GM23338 (cell line): ENCODE results near the gene ABHD12. TPM values are rescaled to one million over a fixed set of nuclear protein-coding genes. Genes with fewer than 3 reads are reported as not detected.

ENCODE experiments used
- ATAC-seq: fragments of 200-7000 bp; cut with Tn5 transposase; 3 replicates; pipeline ENCODE4 v1.9.1; 2020
- DNase-seq: peaks from one replicate; pipeline ENCODE4 v3.0.0-alpha.2; 2015; ENCODE audit warnings: low spot score
- H2AFZ ChIP-seq: fragments of 200-600 bp; sonication (generic); 2 replicates; pipeline ENCODE4 v1.8.0; 2016; ENCODE audit warnings: antibody characterized with exemption, mild to moderate bottlenecking, moderate library complexity
- H3F3A ChIP-seq: fragments of 200-600 bp; sonication (generic); replicated peaks from 2 replicates; pipeline ENCODE4 v1.8.0; 2017; ENCODE audit warnings: antibody characterized with exemption, mixed run types, low read depth
- H3K27ac ChIP-seq: fragments of 200-600 bp; sonication (generic); 2 replicates; pipeline ENCODE4 v1.6.1; 2016; ENCODE audit warnings: low read depth
- H3K27me3 ChIP-seq: fragments of 200-600 bp; sonication (generic); 2 replicates; pipeline ENCODE4 v1.8.0; 2016; ENCODE audit warnings: mild to moderate bottlenecking, mixed run types, moderate library complexity; ENCODE audit not compliant: insufficient read depth
- H3K36me3 ChIP-seq: fragments of 200-600 bp; sonication (generic); 2 replicates; pipeline ENCODE4 v1.8.0; 2016; ENCODE audit warnings: mild to moderate bottlenecking; ENCODE audit not compliant: insufficient read depth
- H3K4me1 ChIP-seq: fragments of 200-600 bp; sonication (generic); 2 replicates; pipeline ENCODE4 v1.8.0; 2016; ENCODE audit warnings: mild to moderate bottlenecking, moderate library complexity; ENCODE audit not compliant: insufficient read depth
- H3K4me2 ChIP-seq: fragments of 200-600 bp; sonication (generic); 2 replicates; pipeline ENCODE4 v1.7.1; 2017; ENCODE audit warnings: mixed run types
- H3K4me3 ChIP-seq: fragments of 200-600 bp; sonication (generic); 2 replicates; pipeline ENCODE4 v1.6.1; 2016; ENCODE audit warnings: mixed run types
- H3K79me2 ChIP-seq: fragments of 200-600 bp; sonication (generic); replicated peaks from 2 replicates; pipeline ENCODE4 v1.8.0; 2017; ENCODE audit warnings: mild to moderate bottlenecking; ENCODE audit not compliant: insufficient read depth
- H3K9me2 ChIP-seq: fragments of 200-600 bp; sonication (generic); 2 replicates; pipeline ENCODE4 v1.8.0; 2017; ENCODE audit not compliant: insufficient read depth
- H4K20me1 ChIP-seq: fragments of 200-600 bp; sonication (generic); replicated peaks from 2 replicates; pipeline ENCODE4 v1.8.0; 2017; ENCODE audit warnings: mild to moderate bottlenecking; ENCODE audit not compliant: insufficient read depth
- H3K27ac Mint-ChIP-seq: 2 replicates; pipeline ENCODE4 v1.8.0; 2020; ENCODE audit warnings: inconsistent platforms, mild to moderate bottlenecking, moderate library complexity, mixed read lengths
- H3K27me3 Mint-ChIP-seq: 3 replicates; pipeline ENCODE4 v1.8.0; 2022; ENCODE audit warnings: low read depth, mild to moderate bottlenecking, moderate library complexity, mixed read lengths, inconsistent platforms; ENCODE audit not compliant: insufficient read depth, poor library complexity
- H3K36me3 Mint-ChIP-seq: 3 replicates; pipeline ENCODE4 v1.8.0; 2021; ENCODE audit warnings: low read depth, mild to moderate bottlenecking, inconsistent platforms, moderate library complexity, mixed read lengths
- H3K4me1 Mint-ChIP-seq: 3 replicates; pipeline ENCODE4 v1.8.0; 2020; ENCODE audit warnings: mild to moderate bottlenecking, inconsistent platforms, mixed read lengths
- H3K4me3 Mint-ChIP-seq: 3 replicates; pipeline ENCODE4 v1.8.0; 2021; ENCODE audit warnings: moderate library complexity, mild to moderate bottlenecking, inconsistent platforms, mixed read lengths
- H3K9me3 Mint-ChIP-seq: 3 replicates; pipeline ENCODE4 v1.8.0; 2020; ENCODE audit warnings: moderate library complexity, mild to moderate bottlenecking, inconsistent platforms, mixed read lengths
- CREB1 ChIP-seq: fragments of 250-450 bp; sonication (Bioruptor Pico); IDR thresholded peaks from 2 replicates; pipeline ENCODE4 v1.5.0; 2020; ENCODE audit warnings: low read depth, mild to moderate bottlenecking, moderate library complexity
- EZH2 ChIP-seq: fragments of 200-600 bp; sonication (generic); IDR thresholded peaks from one replicate; pipeline ENCODE4 v1.8.0; 2017; ENCODE audit warnings: antibody characterized with exemption, mild to moderate bottlenecking, low read depth; ENCODE audit not compliant: unreplicated experiment
- EZH2phosphoT487 ChIP-seq: fragments of 200-600 bp; sonication (generic); IDR thresholded peaks from one replicate; pipeline ENCODE4 v1.8.1; 2018; ENCODE audit warnings: antibody characterized with exemption; ENCODE audit not compliant: unreplicated experiment
- NANOG ChIP-seq: IDR thresholded peaks from 2 replicates; pipeline ENCODE4 v1.6.1; 2016; ENCODE audit warnings: antibody characterized with exemption, borderline replicate concordance
- POLR2AphosphoS5 ChIP-seq: IDR thresholded peaks from 2 replicates; pipeline ENCODE4 v1.6.1; 2016; ENCODE audit warnings: antibody characterized with exemption, low read depth
- STAT1 ChIP-seq: IDR thresholded peaks from one replicate; pipeline ENCODE4 v1.6.1; 2016; ENCODE audit warnings: antibody characterized with exemption; ENCODE audit not compliant: unreplicated experiment
- ZNF114 ChIP-seq: fragments of 250-450 bp; sonication (Bioruptor Pico); IDR thresholded peaks from 2 replicates; pipeline ENCODE4 v1.5.0; 2020; ENCODE audit warnings: mild to moderate bottlenecking, moderate library complexity
- ZNF331 ChIP-seq: fragments of 250-450 bp; sonication (Bioruptor Pico); IDR thresholded peaks from 2 replicates; pipeline ENCODE4 v1.5.0; 2020; ENCODE audit warnings: low read depth, mild to moderate bottlenecking, moderate library complexity
- ZNF462 ChIP-seq: fragments of 250-450 bp; sonication (Bioruptor Pico); IDR thresholded peaks from 2 replicates; pipeline ENCODE4 v1.5.0; 2020; ENCODE audit warnings: mild to moderate bottlenecking, moderate library complexity
- polyA plus RNA-seq: library from polyadenylated mRNA; unstranded; fragments of >200 nt; fragmentation: Nextera tagmentation; extraction: Ambion mirVana; gene quantifications from 2 replicates; pipeline ENCODE4 v1.2.1, GENCODE V29; 2016
- total RNA-seq: library from RNA; depleted of rRNA; stranded (reverse); fragments of >200 nt; shearing (Covaris generic); gene quantifications from 2 replicates; pipeline ENCODE4 v1.2.3, GENCODE V29; 2014
- TF ChIP-seq, protein P1 (sequence below), 2 experiments: fragments of 200-600 bp in 1 of 2; sonication (generic) in 1 of 2; conservative IDR thresholded peaks; 2 replicates each; pipeline versions ENCODE4 v1.5.1 to v1.6.1; 2016 to 2017; ENCODE audit warnings: antibody characterized with exemption in 2 of 2, low read depth in 2 of 2, mild to moderate bottlenecking in 2 of 2, moderate library complexity in 1 of 2
- TF ChIP-seq, protein P2 (sequence below): IDR thresholded peaks from one replicate; pipeline ENCODE4 v1.6.1; 2018; ENCODE audit warnings: antibody characterized with exemption; ENCODE audit not compliant: unreplicated experiment

Gene ABHD12
- total and polyA plus RNA-seq, 2 experiments from 2014 or later = 40.2 to 57.8 TPM

GRCh38 chr20:25346349-25346748, 44.3 kb downstream of the ABHD12 start (continued):
- TF ChIP-seq, protein P1, sequence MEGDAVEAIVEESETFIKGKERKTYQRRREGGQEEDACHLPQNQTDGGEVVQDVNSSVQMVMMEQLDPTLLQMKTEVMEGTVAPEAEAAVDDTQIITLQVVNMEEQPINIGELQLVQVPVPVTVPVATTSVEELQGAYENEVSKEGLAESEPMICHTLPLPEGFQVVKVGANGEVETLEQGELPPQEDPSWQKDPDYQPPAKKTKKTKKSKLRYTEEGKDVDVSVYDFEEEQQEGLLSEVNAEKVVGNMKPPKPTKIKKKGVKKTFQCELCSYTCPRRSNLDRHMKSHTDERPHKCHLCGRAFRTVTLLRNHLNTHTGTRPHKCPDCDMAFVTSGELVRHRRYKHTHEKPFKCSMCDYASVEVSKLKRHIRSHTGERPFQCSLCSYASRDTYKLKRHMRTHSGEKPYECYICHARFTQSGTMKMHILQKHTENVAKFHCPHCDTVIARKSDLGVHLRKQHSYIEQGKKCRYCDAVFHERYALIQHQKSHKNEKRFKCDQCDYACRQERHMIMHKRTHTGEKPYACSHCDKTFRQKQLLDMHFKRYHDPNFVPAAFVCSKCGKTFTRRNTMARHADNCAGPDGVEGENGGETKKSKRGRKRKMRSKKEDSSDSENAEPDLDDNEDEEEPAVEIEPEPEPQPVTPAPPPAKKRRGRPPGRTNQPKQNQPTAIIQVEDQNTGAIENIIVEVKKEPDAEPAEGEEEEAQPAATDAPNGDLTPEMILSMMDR (conservative IDR thresholded peaks at IDR 0.05; ENCODE audit: low read depth in 2 of 2) = no peak
- TF ChIP-seq ZNF331 (CRISPR knock-in tag) = no peak
- no peak for TF ChIP-seq NANOG
- no peak for TF ChIP-seq STAT1
- TF ChIP-seq CREB1 (CRISPR knock-in tag) = no peak
- no peak for TF ChIP-seq POLR2AphosphoS5
- no peak for TF ChIP-seq EZH2
- TF ChIP-seq ZNF114 = no peak

GRCh38 chr20:25345721-25346120, 44.9 kb downstream of the ABHD12 start:
- Histone ChIP-seq H3F3A (no peaks in the 10 kb centered on the region), H3K4me3 (no peak overlapping the region), H4K20me1 (peaks cover 37% of the 10 kb centered on the region), H3K79me2 (peaks cover 99% of the 10 kb centered on the region), H3K27ac (no peak overlapping the region), H3K9me2 (no peaks in the 10 kb centered on the region), H3K27me3 (no peaks in the 10 kb centered on the region), H2AFZ (no peak overlapping the region), H3K4me1 (peaks cover 7% of the 10 kb centered on the region), H3K4me2 (no peak overlapping the region), H3K36me3 (no peaks in the 10 kb centered on the region)
- TF ChIP-seq CREB1 (CRISPR knock-in tag) = no peak
- no peak for TF ChIP-seq EZH2phosphoT487
- TF ChIP-seq STAT1 = no peak
- no peak for TF ChIP-seq ZNF462 (CRISPR knock-in tag)
- TF ChIP-seq, protein P1 (conservative IDR thresholded peaks at IDR 0.05; ENCODE audit: low read depth in 2 of 2) = no peak
- no peak for TF ChIP-seq POLR2AphosphoS5
- TF ChIP-seq ZNF114 = no peak
- TF ChIP-seq, protein P2, sequence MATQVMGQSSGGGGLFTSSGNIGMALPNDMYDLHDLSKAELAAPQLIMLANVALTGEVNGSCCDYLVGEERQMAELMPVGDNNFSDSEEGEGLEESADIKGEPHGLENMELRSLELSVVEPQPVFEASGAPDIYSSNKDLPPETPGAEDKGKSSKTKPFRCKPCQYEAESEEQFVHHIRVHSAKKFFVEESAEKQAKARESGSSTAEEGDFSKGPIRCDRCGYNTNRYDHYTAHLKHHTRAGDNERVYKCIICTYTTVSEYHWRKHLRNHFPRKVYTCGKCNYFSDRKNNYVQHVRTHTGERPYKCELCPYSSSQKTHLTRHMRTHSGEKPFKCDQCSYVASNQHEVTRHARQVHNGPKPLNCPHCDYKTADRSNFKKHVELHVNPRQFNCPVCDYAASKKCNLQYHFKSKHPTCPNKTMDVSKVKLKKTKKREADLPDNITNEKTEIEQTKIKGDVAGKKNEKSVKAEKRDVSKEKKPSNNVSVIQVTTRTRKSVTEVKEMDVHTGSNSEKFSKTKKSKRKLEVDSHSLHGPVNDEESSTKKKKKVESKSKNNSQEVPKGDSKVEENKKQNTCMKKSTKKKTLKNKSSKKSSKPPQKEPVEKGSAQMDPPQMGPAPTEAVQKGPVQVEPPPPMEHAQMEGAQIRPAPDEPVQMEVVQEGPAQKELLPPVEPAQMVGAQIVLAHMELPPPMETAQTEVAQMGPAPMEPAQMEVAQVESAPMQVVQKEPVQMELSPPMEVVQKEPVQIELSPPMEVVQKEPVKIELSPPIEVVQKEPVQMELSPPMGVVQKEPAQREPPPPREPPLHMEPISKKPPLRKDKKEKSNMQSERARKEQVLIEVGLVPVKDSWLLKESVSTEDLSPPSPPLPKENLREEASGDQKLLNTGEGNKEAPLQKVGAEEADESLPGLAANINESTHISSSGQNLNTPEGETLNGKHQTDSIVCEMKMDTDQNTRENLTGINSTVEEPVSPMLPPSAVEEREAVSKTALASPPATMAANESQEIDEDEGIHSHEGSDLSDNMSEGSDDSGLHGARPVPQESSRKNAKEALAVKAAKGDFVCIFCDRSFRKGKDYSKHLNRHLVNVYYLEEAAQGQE = no peak
- TF ChIP-seq EZH2 = no peak
- TF ChIP-seq ZNF331 (CRISPR knock-in tag) = no peak
- Mint-ChIP-seq H3K4me1 (peaks cover 15% of the 10 kb centered on the region), H3K27me3 (peaks cover 2% of the 10 kb centered on the region), H3K9me3 (no peaks in the 10 kb centered on the region), H3K4me3 (no peak overlapping the region), H3K27ac (no peak overlapping the region), H3K36me3 (peaks cover 11% of the 10 kb centered on the region)
- ATAC-seq (no peak), DNase-seq (no peak)
